ENCODE results near the gene SLC19A3.
A peak's percentile ranks its signal among the peaks of the same experiment; 100 is the strongest.
"Not testable (repeated sequence)": the region's sequence is repeated elsewhere in the genome, so short reads cannot be mapped to it uniquely, and the experiment has no call there.

Gene SLC19A3

DNA sequence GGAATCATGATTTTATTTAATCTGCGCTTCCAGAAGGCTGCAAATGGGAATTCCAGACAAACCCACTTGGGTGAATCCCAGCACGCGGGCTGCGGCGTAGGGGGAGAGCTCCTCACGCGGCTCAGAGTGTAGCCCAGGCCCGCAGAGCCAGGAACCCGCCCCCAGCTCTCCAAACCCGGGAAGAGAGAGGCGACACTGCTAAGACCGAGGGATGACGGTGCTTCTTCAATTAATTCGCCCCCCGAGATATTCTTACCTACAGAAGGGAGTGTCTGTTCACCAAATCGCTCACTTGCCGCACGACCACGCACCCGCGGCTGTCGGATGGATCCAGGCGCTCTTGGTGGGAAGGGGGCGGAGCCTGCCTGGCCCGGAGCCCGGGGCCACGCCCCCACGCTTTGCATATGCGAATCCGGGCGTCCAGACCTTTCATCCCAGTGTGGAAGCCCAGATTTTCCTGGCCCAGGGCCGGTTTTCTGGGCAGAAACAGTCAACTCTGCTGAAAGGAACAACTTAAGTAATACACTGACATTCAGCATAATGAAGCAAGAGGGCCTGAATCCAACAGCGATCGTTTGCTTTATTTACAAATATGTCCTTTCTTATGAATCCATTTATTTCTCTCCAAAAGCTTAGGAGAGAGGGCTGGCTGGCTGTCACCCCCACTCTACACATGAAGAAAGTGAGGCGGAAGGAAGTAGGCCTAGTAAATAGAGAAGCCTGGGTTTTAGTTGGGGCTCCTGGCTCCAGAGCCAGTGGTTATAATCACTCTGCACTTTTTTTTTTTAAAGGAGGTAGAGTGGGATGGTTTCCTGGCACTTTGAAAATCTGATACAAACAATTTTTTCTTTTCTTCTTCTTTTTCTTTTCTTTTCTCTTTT lies at the start of gene SLC19A3:
SLC19A3 (minus strand) TSS at position 342 of the 881 bp plus-strand sequence. CDS start 15,710 bp downstream, outside the sequence.
- Histone ChIP-seq H3K4me1 (ENCODE audit: control insufficient read depth in 2 of 2, insufficient read depth in 2 of 2, low read length in 2 of 2) (peaks cover 0 to 5% of the 10 kb centered on the region in 2 donors), H3K27me3 (ENCODE audit: control insufficient read depth in 2 of 2, insufficient read depth in 2 of 2, low read length in 2 of 2) (no peaks in the 10 kb centered on the region), H3K9me3 (ENCODE audit: control insufficient read depth in 2 of 2, low read length in 2 of 2) (no peaks in the 10 kb centered on the region), H3K9ac (ENCODE audit: low read depth in 1 of 2, low read length in 2 of 2) (peak within 1 kb of the TSS; percentile 44 to 51), H3K27ac (ENCODE audit: low read depth in 2 of 2, low read length in 2 of 2) (peak within 1 kb of the TSS; percentile 45 to 56), H3K36me3 (ENCODE audit: control insufficient read depth in 2 of 2, insufficient read depth in 2 of 2, low read length in 2 of 2) (no peaks in the 10 kb centered on the region), H3K4me3 (ENCODE audit: low read length in 2 of 2) (peak within 1 kb of the TSS; percentile 69 to 85)

DNA sequence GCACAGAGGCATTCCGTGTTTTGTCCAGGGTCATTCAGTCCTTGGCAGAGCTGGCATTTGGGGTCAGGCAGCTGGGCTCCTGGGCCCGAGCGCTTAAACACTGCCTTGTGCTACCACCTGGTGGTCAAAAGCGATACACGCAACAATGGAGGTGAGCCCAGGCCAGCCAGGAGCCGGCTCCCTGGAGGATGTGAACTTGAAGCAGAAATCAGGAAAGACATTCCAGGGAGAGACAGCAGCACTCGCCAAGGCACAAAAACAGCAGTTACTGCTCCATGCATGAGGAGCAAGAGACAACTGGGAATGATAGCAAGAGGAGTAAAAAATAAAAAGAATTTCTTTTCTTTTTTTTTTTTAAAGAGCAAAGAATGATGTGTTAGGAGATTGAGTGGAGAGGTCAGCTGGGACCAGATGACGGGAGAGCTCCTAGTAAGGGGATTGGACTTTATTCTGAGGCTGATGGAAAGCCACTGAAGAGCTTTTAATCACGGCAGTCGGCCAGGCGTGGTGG lies 48.6 kb upstream of the SLC19A3 start:
- no peaks in the 10 kb centered on the region for H3K27me3 ChIP-seq (ENCODE audit: control insufficient read depth in 2 of 2, insufficient read depth in 2 of 2, low read length in 2 of 2)
- H3K36me3 ChIP-seq (ENCODE audit: control insufficient read depth in 2 of 2, insufficient read depth in 2 of 2, low read length in 2 of 2): no peaks in the 10 kb centered on the region
- H3K4me1 ChIP-seq (ENCODE audit: control insufficient read depth in 2 of 2, insufficient read depth in 2 of 2, low read length in 2 of 2): peaks cover 9 to 12% of the 10 kb centered on the region in 2 donors
- no peak overlapping the region for H3K9ac ChIP-seq (ENCODE audit: low read depth in 1 of 2, low read length in 2 of 2)
- H3K9me3 ChIP-seq (ENCODE audit: control insufficient read depth in 2 of 2, low read length in 2 of 2): no peaks in the 10 kb centered on the region
- no peak overlapping the region for H3K27ac ChIP-seq (ENCODE audit: low read depth in 2 of 2, low read length in 2 of 2)
- H3K4me3 ChIP-seq (ENCODE audit: low read length in 2 of 2): no peak overlapping the region

DNA sequence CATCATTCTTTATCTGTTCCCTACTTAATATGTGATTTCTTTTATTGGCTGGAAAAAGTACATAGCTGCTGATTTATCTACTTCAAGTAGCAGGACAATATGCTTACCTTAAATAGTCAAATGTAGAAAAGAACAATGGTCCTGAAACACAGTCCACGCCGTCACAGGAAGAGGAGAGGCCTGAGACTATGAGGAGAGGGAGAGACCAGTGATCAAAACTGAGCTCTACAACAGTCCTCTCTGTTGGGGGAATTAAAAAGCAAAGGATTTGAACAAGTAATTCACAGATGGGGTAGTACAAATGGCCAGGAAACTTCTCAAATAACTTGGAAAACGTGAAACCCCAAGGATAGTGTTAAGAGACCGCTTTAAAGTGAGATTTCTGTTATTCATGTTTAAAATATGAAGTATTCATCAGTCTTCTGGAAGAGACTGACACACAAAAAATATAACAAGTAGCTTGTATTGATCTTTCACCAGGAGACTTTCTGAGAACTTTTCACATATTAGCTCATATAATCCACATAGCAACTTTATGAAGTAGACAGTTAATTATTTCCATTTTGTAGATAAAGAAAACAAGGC lies 48.1 kb upstream of the SLC19A3 start:
- Histone ChIP-seq H3K27ac (ENCODE audit: low read depth in 2 of 2, low read length in 2 of 2) (no peak overlapping the region), H3K4me3 (ENCODE audit: low read length in 2 of 2) (no peak overlapping the region), H3K27me3 (ENCODE audit: control insufficient read depth in 2 of 2, insufficient read depth in 2 of 2, low read length in 2 of 2) (no peaks in the 10 kb centered on the region), H3K4me1 (ENCODE audit: control insufficient read depth in 2 of 2, insufficient read depth in 2 of 2, low read length in 2 of 2) (peaks cover 15 to 17% of the 10 kb centered on the region in 2 donors), H3K9me3 (ENCODE audit: control insufficient read depth in 2 of 2, low read length in 2 of 2) (no peaks in the 10 kb centered on the region), H3K36me3 (ENCODE audit: control insufficient read depth in 2 of 2, insufficient read depth in 2 of 2, low read length in 2 of 2) (no peaks in the 10 kb centered on the region), H3K9ac (ENCODE audit: low read depth in 1 of 2, low read length in 2 of 2) (no peak overlapping the region)

DNA sequence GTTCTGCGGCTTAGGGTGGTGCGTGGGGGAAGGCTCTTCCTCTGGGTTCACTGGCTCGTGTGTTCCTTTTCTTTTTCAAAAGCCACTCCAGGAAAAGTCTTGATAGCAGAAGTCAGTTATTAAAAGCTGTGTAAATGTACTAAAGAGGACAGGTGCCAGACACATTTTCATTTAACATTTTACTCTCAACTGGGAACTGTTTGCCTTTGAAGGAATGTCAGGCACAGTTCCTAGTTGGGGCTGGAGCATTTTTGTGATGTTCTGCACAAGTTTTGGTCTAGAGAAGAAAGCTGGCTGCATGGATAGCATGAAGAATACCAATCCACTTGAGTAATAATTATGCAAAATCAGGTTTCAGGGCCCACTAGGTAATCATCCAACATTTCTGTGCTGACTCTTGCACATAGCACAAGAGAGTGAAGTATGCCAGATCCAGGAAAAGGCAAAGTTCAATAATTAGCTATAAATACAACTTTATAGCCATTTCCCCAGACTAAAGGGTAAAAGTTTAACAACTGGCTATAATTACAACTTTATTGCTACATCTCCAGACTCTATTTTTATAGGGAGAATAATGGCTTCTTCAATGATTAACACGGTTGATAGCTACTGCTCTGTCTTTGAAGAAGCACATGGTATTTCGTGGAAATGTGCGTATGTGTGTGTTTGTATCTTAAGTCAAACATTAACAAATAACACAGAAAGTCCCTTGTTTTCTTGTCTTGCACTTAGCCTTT lies 44.1 kb upstream of the SLC19A3 start:
- H3K27ac ChIP-seq (ENCODE audit: low read depth in 2 of 2, low read length in 2 of 2): peak overlapping the region; percentile 77 to 78
- no peaks in the 10 kb centered on the region for H3K36me3 ChIP-seq (ENCODE audit: control insufficient read depth in 2 of 2, insufficient read depth in 2 of 2, low read length in 2 of 2)
- no peaks in the 10 kb centered on the region for H3K9me3 ChIP-seq (ENCODE audit: control insufficient read depth in 2 of 2, low read length in 2 of 2)
- peak overlapping the region in 1 of 2 donors; percentile 15 for H3K9ac ChIP-seq (ENCODE audit: low read depth in 1 of 2, low read length in 2 of 2)
- H3K4me1 ChIP-seq (ENCODE audit: control insufficient read depth in 2 of 2, insufficient read depth in 2 of 2, low read length in 2 of 2): peaks cover 16 to 22% of the 10 kb centered on the region in 2 donors
- no peaks in the 10 kb centered on the region for H3K27me3 ChIP-seq (ENCODE audit: control insufficient read depth in 2 of 2, insufficient read depth in 2 of 2, low read length in 2 of 2)
- H3K4me3 ChIP-seq (ENCODE audit: low read length in 2 of 2): no peak overlapping the region

DNA sequence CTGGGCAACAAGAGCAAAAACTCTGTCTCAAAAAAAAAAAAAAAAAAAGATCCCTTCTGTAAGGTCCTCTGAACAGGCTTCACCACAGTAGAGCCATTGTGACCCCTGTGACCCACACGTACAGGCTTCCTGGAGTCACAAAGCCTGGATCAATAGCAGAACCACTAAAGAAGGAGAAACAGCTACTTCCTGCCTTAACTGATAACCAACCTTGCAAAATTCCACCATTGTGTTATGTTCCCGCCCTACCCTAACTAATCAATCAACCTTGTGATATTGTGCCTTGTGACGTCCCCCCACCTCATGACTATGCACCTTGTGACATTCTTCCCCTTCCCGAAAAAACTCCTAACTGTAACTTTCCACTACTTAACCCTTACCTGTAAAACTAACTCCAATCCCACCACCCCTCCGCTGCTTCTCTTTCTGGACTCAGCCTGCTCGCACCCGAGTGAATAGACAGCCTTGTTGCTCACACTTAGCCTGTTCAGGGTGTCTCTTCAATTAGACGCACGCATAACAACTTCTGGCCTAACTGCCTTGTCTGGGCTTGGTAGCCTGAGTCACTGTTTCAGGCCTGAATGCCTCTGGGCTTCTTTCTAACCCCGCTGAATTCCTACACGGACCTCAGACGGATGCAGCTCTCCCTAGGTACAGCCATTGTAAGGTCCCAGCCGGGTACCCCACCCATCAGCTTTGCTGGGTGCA lies 41.7 kb upstream of the SLC19A3 start:
- no peaks in the 10 kb centered on the region for H3K36me3 ChIP-seq (ENCODE audit: control insufficient read depth in 2 of 2, insufficient read depth in 2 of 2, low read length in 2 of 2)
- H3K4me3 ChIP-seq (ENCODE audit: low read length in 2 of 2): no peak overlapping the region
- H3K9me3 ChIP-seq (ENCODE audit: control insufficient read depth in 2 of 2, low read length in 2 of 2): no peaks in the 10 kb centered on the region
- H3K27me3 ChIP-seq (ENCODE audit: control insufficient read depth in 2 of 2, insufficient read depth in 2 of 2, low read length in 2 of 2): no peaks in the 10 kb centered on the region
- no peak overlapping the region for H3K9ac ChIP-seq (ENCODE audit: low read depth in 1 of 2, low read length in 2 of 2)
- H3K27ac ChIP-seq (ENCODE audit: low read depth in 2 of 2, low read length in 2 of 2): no peak overlapping the region
- peaks cover 16 to 22% of the 10 kb centered on the region in 2 donors for H3K4me1 ChIP-seq (ENCODE audit: control insufficient read depth in 2 of 2, insufficient read depth in 2 of 2, low read length in 2 of 2)

DNA sequence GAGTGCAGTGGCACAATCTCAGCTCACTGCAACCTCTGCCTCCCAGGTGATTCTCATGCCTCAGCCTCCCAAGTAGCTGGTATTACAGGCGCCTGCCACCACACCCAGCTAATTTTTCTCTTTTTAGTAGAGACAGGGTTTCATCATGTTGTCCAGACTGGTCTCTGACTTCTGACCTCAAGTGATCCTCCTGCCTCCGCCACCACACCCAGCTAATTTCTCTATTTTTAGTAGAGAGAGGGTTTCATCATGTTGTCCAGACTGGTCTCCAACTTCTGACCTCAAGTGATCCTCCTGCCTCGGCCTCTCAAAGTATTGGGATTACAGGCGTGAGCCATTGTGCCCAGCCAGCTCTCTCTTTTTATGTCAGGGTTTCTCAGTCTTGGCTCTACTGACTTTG lies 38.4 kb upstream of the SLC19A3 start:
- H3K27ac ChIP-seq (ENCODE audit: low read depth in 2 of 2, low read length in 2 of 2); H3K9ac ChIP-seq (ENCODE audit: low read depth in 1 of 2, low read length in 2 of 2); H3K36me3 ChIP-seq (ENCODE audit: control insufficient read depth in 2 of 2, insufficient read depth in 2 of 2, low read length in 2 of 2); H3K9me3 ChIP-seq (ENCODE audit: control insufficient read depth in 2 of 2, low read length in 2 of 2); H3K27me3 ChIP-seq (ENCODE audit: control insufficient read depth in 2 of 2, insufficient read depth in 2 of 2, low read length in 2 of 2); H3K4me3 ChIP-seq (ENCODE audit: low read length in 2 of 2); H3K4me1 ChIP-seq (ENCODE audit: control insufficient read depth in 2 of 2, insufficient read depth in 2 of 2, low read length in 2 of 2): not testable (repeated sequence)

DNA sequence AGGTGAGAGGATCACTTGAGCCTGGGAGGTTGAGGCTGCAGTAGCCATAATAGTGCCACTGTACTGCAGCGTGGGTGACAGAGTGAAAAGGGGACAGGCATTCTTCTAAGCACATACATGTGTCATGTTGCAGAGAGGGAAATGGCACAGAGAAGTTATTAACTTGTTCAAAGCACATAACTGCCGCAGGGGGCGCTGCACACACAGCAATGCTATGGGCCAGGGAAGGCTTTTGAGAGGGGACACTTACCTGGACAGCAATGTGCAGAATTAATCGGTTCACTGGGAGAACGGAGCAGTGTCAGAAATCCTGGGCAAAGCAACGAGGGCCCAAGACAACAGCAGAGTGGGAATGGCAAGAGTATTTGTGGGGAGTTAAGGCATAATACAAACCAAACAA lies 30.3 kb upstream of the SLC19A3 start:
- Histone ChIP-seq H3K9ac (ENCODE audit: low read depth in 1 of 2, low read length in 2 of 2) (no peak overlapping the region), H3K27me3 (ENCODE audit: control insufficient read depth in 2 of 2, insufficient read depth in 2 of 2, low read length in 2 of 2) (no peaks in the 10 kb centered on the region), H3K36me3 (ENCODE audit: control insufficient read depth in 2 of 2, insufficient read depth in 2 of 2, low read length in 2 of 2) (no peaks in the 10 kb centered on the region), H3K27ac (ENCODE audit: low read depth in 2 of 2, low read length in 2 of 2) (no peak overlapping the region), H3K4me3 (ENCODE audit: low read length in 2 of 2) (no peak overlapping the region), H3K9me3 (ENCODE audit: control insufficient read depth in 2 of 2, low read length in 2 of 2) (no peaks in the 10 kb centered on the region), H3K4me1 (ENCODE audit: control insufficient read depth in 2 of 2, insufficient read depth in 2 of 2, low read length in 2 of 2) (no peaks in the 10 kb centered on the region)

DNA sequence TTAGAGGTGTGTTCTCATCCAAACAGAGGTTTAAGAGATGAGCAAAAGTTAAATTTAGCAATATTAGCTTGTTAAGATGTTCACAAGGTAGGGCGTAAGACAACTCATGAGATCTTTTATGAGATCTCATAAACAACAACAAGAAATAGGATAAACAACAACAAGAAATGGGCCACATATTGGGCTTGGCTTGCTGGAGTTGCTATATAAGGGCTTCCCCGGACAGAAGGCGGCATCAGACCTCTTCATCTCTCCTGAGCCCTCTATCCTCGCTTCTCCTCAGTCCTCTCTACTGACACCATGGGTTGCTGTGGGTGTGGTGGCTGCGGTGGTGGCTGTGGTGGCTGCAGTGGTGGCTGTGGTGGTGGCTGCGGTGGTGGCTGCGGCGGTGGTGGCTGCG lies 27.8 kb upstream of the SLC19A3 start, which contains the start of gene SCYGR8:
SCYGR8 (plus strand) TSS at position 301 of the 400 bp plus-strand sequence; CDS start at position 301, 0 bp downstream.
- H3K9ac ChIP-seq (ENCODE audit: low read depth in 1 of 2, low read length in 2 of 2): no peak within 1 kb of the TSS
- no peaks in the 10 kb centered on the region for H3K27me3 ChIP-seq (ENCODE audit: control insufficient read depth in 2 of 2, insufficient read depth in 2 of 2, low read length in 2 of 2)
- H3K9me3 ChIP-seq (ENCODE audit: control insufficient read depth in 2 of 2, low read length in 2 of 2): no peaks in the 10 kb centered on the region
- H3K27ac ChIP-seq (ENCODE audit: low read depth in 2 of 2, low read length in 2 of 2): no peak within 1 kb of the TSS
- no peaks in the 10 kb centered on the region for H3K4me1 ChIP-seq (ENCODE audit: control insufficient read depth in 2 of 2, insufficient read depth in 2 of 2, low read length in 2 of 2)
- H3K36me3 ChIP-seq (ENCODE audit: control insufficient read depth in 2 of 2, insufficient read depth in 2 of 2, low read length in 2 of 2): no peaks in the 10 kb centered on the region
- H3K4me3 ChIP-seq (ENCODE audit: low read length in 2 of 2): no peak within 1 kb of the TSS

DNA sequence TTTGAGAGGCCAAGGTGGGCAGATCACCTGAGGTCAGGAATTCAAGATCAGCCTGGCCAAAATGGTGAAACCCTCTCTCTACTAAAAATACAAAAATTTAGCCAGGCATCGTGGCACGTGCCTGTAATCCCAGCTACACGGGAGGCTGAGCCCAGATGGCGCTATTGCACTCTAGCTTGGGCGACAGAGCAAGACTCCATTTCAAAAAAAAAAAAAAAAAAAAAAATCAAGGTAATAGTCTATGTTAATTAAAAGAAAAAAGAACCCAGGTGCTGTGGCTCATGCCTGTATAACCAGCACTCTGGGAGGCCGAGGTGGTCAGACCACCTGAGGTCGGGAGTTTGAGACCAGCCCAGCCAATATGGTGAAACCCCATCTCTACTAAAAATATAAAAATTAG lies 22.9 kb upstream of the SLC19A3 start:
- H3K4me3 ChIP-seq (ENCODE audit: low read length in 2 of 2); H3K27me3 ChIP-seq (ENCODE audit: control insufficient read depth in 2 of 2, insufficient read depth in 2 of 2, low read length in 2 of 2): not testable (repeated sequence)

More for the DNA sequence above, 22.9 kb upstream of the SLC19A3 start:
- H3K9me3 ChIP-seq (ENCODE audit: control insufficient read depth in 2 of 2, low read length in 2 of 2); H3K9ac ChIP-seq (ENCODE audit: low read depth in 1 of 2, low read length in 2 of 2); H3K27ac ChIP-seq (ENCODE audit: low read depth in 2 of 2, low read length in 2 of 2); H3K36me3 ChIP-seq (ENCODE audit: control insufficient read depth in 2 of 2, insufficient read depth in 2 of 2, low read length in 2 of 2); H3K4me1 ChIP-seq (ENCODE audit: control insufficient read depth in 2 of 2, insufficient read depth in 2 of 2, low read length in 2 of 2): not testable (repeated sequence)

All from mucosa of rectum (tissue), 2 donors.